DOHH2 (cell line): ENCODE results near the gene DOCK9.

Source experiments
- H3F3A ChIP-seq: fragments of 200-600 bp; sonication (generic), shearing (Covaris generic); 2 replicates; pipeline ENCODE4 v1.6.0; 2016; ENCODE audit warnings: antibody characterized with exemption, mild to moderate bottlenecking; ENCODE audit not compliant: control insufficient read depth, insufficient read depth
- H3K27ac ChIP-seq: fragments of 200-600 bp; sonication (generic); 2 replicates; pipeline ENCODE4 v1.5.1; 2014; ENCODE audit warnings: low read depth, mild to moderate bottlenecking, low read length, moderate library complexity
- H3K27me3 ChIP-seq: fragments of 200-600 bp; sonication (generic); 2 replicates; pipeline ENCODE4 v1.6.1; 2014; ENCODE audit warnings: mild to moderate bottlenecking, low read length, mixed read lengths; ENCODE audit not compliant: control insufficient read depth
- H3K36me3 ChIP-seq: fragments of 200-600 bp; sonication (generic); 2 replicates; pipeline ENCODE4 v1.6.1; 2014; ENCODE audit warnings: mild to moderate bottlenecking, low read length, moderate library complexity, mixed read lengths; ENCODE audit not compliant: control insufficient read depth
- H3K4me1 ChIP-seq: fragments of 200-600 bp; sonication (generic); 2 replicates; pipeline ENCODE4 v1.6.1; 2014; ENCODE audit warnings: mild to moderate bottlenecking, low read length, mixed read lengths; ENCODE audit not compliant: control insufficient read depth
- H3K4me2 ChIP-seq: fragments of 200-600 bp; sonication (generic); 2 replicates; pipeline ENCODE4 v1.6.0; 2014; ENCODE audit warnings: mild to moderate bottlenecking, low read length, moderate library complexity
- H3K4me3 ChIP-seq: fragments of 200-600 bp; sonication (generic); 2 replicates; pipeline ENCODE4 v1.5.1; 2014; ENCODE audit warnings: mild to moderate bottlenecking, low read length, mixed read lengths
- H3K79me2 ChIP-seq: fragments of 200-600 bp; sonication (generic); 2 replicates; pipeline ENCODE4 v1.6.1; 2014; ENCODE audit warnings: mild to moderate bottlenecking, low read length, mixed read lengths; ENCODE audit not compliant: control insufficient read depth
- H3K9me2 ChIP-seq: fragments of 200-600 bp; sonication (generic); replicated peaks from 2 replicates; pipeline ENCODE4 v1.6.1; 2014; ENCODE audit warnings: mild to moderate bottlenecking, low read length, mixed read lengths; ENCODE audit not compliant: control insufficient read depth
- H3K9me3 ChIP-seq: fragments of 200-600 bp; sonication (generic); 2 replicates; pipeline ENCODE4 v1.6.1; 2014; ENCODE audit warnings: antibody characterized with exemption, low read length, mixed read lengths; ENCODE audit not compliant: control insufficient read depth, insufficient read depth
- H4K20me1 ChIP-seq: fragments of 200-600 bp; sonication (generic); 2 replicates; pipeline ENCODE4 v1.6.0; 2014; ENCODE audit warnings: low read depth, mild to moderate bottlenecking, antibody characterized with exemption, low read length, moderate library complexity; ENCODE audit not compliant: control insufficient read depth, insufficient read depth
- EZH2phosphoT487 ChIP-seq: fragments of 200-600 bp; sonication (generic); IDR thresholded peaks from 2 replicates; pipeline ENCODE4 v1.6.1; 2017; ENCODE audit warnings: borderline replicate concordance, mild to moderate bottlenecking, antibody characterized with exemption, low read length, moderate library complexity, mixed read lengths
- TF ChIP-seq, protein P1 (sequence below): fragments of 200-600 bp; sonication (generic); IDR thresholded peaks from one replicate; pipeline ENCODE4 v1.5.1; 2014; ENCODE audit warnings: antibody characterized with exemption, mild to moderate bottlenecking, low read depth, low read length; ENCODE audit not compliant: poor library complexity, severe bottlenecking

DOCK9 gene

GRCh38 chr13:98792321-98792720 lies 185.5 kb downstream of the DOCK9 start:
- H3K9me3 ChIP-seq: no peaks in the 10 kb centered on the region
- H3K4me3 ChIP-seq: no peak overlapping the region
- H3K27ac ChIP-seq: no peak overlapping the region
- no peak overlapping the region for H3K4me2 ChIP-seq
- H3K36me3 ChIP-seq: no peaks in the 10 kb centered on the region
- H3K79me2 ChIP-seq: no peaks in the 10 kb centered on the region
- no peaks in the 10 kb centered on the region for H3K9me2 ChIP-seq
- H3K27me3 ChIP-seq: no peaks in the 10 kb centered on the region
- no peaks in the 10 kb centered on the region for H3K4me1 ChIP-seq
- no peaks in the 10 kb centered on the region for H3F3A ChIP-seq
- H4K20me1 ChIP-seq: no peaks in the 10 kb centered on the region
- no peak for TF ChIP-seq EZH2phosphoT487
- TF ChIP-seq, protein P1, sequence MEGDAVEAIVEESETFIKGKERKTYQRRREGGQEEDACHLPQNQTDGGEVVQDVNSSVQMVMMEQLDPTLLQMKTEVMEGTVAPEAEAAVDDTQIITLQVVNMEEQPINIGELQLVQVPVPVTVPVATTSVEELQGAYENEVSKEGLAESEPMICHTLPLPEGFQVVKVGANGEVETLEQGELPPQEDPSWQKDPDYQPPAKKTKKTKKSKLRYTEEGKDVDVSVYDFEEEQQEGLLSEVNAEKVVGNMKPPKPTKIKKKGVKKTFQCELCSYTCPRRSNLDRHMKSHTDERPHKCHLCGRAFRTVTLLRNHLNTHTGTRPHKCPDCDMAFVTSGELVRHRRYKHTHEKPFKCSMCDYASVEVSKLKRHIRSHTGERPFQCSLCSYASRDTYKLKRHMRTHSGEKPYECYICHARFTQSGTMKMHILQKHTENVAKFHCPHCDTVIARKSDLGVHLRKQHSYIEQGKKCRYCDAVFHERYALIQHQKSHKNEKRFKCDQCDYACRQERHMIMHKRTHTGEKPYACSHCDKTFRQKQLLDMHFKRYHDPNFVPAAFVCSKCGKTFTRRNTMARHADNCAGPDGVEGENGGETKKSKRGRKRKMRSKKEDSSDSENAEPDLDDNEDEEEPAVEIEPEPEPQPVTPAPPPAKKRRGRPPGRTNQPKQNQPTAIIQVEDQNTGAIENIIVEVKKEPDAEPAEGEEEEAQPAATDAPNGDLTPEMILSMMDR: no peak

DNA sequence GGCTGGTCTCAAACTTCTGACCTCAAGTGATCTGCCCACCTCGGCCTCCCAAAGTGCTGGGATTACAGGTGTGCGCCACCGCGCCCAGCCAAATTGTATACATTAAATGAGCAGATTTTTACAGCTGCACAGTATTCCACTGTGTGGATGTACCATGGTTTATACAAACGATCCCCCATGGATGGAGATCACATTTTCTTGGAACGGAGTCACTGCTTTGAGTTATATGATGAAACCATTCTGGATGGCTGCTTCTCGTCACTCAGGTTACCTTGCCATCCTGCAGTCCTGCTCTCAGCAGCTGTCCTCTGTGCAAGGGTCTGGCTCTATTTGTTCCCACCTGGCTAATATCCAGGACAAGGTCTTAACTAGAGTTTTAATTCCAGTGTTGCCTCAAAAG lies 186.3 kb downstream of the DOCK9 start:
- TF ChIP-seq, protein P1: no peak
- no peak for TF ChIP-seq EZH2phosphoT487
- H3K27me3 ChIP-seq: no peaks in the 10 kb centered on the region
- H3K4me1 ChIP-seq: no peaks in the 10 kb centered on the region
- H3K36me3 ChIP-seq: no peaks in the 10 kb centered on the region
- H3F3A ChIP-seq: no peaks in the 10 kb centered on the region
- H3K4me2 ChIP-seq: no peak overlapping the region
- H3K79me2 ChIP-seq: no peaks in the 10 kb centered on the region
- no peak overlapping the region for H3K27ac ChIP-seq
- H4K20me1 ChIP-seq: no peaks in the 10 kb centered on the region
- no peaks in the 10 kb centered on the region for H3K9me2 ChIP-seq
- H3K9me3 ChIP-seq: no peaks in the 10 kb centered on the region
- H3K4me3 ChIP-seq: no peak overlapping the region

DNA sequence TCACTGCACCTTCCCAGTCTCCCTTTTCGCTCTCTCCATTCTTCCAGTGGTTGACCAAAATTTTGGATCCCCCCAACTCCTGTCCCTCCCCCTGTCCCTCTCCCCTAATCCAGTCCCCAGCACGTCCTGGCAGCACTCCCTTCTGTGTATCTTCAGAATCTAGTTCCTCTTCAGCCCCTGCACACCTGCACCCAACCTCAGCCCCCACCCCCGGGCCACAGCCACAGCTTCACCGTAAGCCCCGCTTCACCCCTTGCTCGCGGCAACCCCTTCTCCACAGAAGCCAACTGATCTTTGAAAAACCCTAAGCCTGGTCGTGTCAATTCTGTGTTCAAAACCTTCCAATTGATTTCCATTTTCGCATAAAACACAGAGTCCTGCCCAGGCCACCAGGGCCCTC lies 189.9 kb downstream of the DOCK9 start:
- Histone ChIP-seq H3K4me2 (no peak overlapping the region), H3K27ac (no peak overlapping the region), H3K79me2 (no peaks in the 10 kb centered on the region), H3K9me2 (no peaks in the 10 kb centered on the region), H3K36me3 (no peaks in the 10 kb centered on the region), H4K20me1 (no peaks in the 10 kb centered on the region), H3K4me1 (no peaks in the 10 kb centered on the region), H3K4me3 (no peak overlapping the region), H3K27me3 (no peaks in the 10 kb centered on the region), H3F3A (no peaks in the 10 kb centered on the region), H3K9me3 (no peaks in the 10 kb centered on the region)
- no peak for TF ChIP-seq EZH2phosphoT487
- TF ChIP-seq, protein P1: no peak

GRCh38 chr13:98787173-98787572 lies 190.7 kb downstream of the DOCK9 start:
- H3K27me3 ChIP-seq: no peaks in the 10 kb centered on the region

More at GRCh38 chr13:98787173-98787572, 190.7 kb downstream of the DOCK9 start:
- Histone ChIP-seq H3F3A (no peaks in the 10 kb centered on the region), H3K4me2 (no peak overlapping the region), H3K4me3 (no peak overlapping the region), H3K27ac (no peak overlapping the region), H3K9me3 (no peaks in the 10 kb centered on the region), H4K20me1 (no peaks in the 10 kb centered on the region), H3K4me1 (no peaks in the 10 kb centered on the region), H3K79me2 (no peaks in the 10 kb centered on the region), H3K36me3 (no peaks in the 10 kb centered on the region), H3K9me2 (no peaks in the 10 kb centered on the region)
- no peak for TF ChIP-seq EZH2phosphoT487
- TF ChIP-seq, protein P1: no peak
